Activated naive CD4-positive, alpha-beta T cell treated with anti-CD3 and anti-CD28 coated beads, Interleukin-2, amount 10 ng/mL, durations not matched to agents 7 days and 5 days (primary cell): Measurements from ENCODE around the gene ZMYM4.
"Not testable (repeated sequence)": the region's sequence is repeated elsewhere in the genome, so short reads cannot be mapped to it uniquely, and the experiment has no call there.

Source experiments
- CTCF ChIA-PET: fragments of 350-600 bp; sonication (Branson Sonifier 250); formaldehyde crosslinking; loops from one replicate; lab custom pipeline; 2021; ENCODE audit warnings: antibody characterized with exemption; lab: Charles Lee
- DNase-seq: peaks from one replicate; pipeline ENCODE4 v3.0.0-alpha.2; 2020
- H3K27ac Mint-ChIP-seq: one replicate; pipeline ENCODE4 v1.8.0; 2021; ENCODE audit warnings: mild to moderate bottlenecking, moderate library complexity, mixed read lengths
- H3K27me3 Mint-ChIP-seq: one replicate; pipeline ENCODE4 v1.8.0; 2021; ENCODE audit warnings: mild to moderate bottlenecking, mixed read lengths
- H3K36me3 Mint-ChIP-seq: one replicate; pipeline ENCODE4 v1.8.0; 2021; ENCODE audit warnings: mixed read lengths
- H3K4me1 Mint-ChIP-seq: one replicate; pipeline ENCODE4 v1.8.0; 2021; ENCODE audit warnings: mixed read lengths
- H3K4me3 Mint-ChIP-seq: one replicate; pipeline ENCODE4 v1.8.0; 2021; ENCODE audit warnings: mild to moderate bottlenecking, moderate library complexity, mixed read lengths
- H3K9me3 Mint-ChIP-seq: one replicate; pipeline ENCODE4 v1.8.0; 2021; ENCODE audit warnings: mixed read lengths

Gene ZMYM4

GRCh38 chr1:35449334-35450008 is 181.0 kb downstream of the ZMYM4 start:
- no peak for DNase-seq
- H3K4me1 Mint-ChIP-seq: peaks cover 23% of the 10 kb centered on the region
- H3K36me3 Mint-ChIP-seq: peaks cover 35% of the 10 kb centered on the region
- H3K4me3 Mint-ChIP-seq: no peak overlapping the region
- CTCF ChIA-PET: interaction anchor here (1.2 to 10.8 kb wide), 7 partner anchors 9 to 266 kb away, joined by 3 to 171 read pairs (median 29); partner anchors contain the start of genes KIAA0319L and NCDN
- no peak overlapping the region for H3K27ac Mint-ChIP-seq
- no peaks in the 10 kb centered on the region for H3K9me3 Mint-ChIP-seq
- no peaks in the 10 kb centered on the region for H3K27me3 Mint-ChIP-seq

GRCh38 chr1:35451125-35451528 is 182.6 kb downstream of the ZMYM4 start:
- H3K36me3 Mint-ChIP-seq: peaks cover 40% of the 10 kb centered on the region
- H3K4me3 Mint-ChIP-seq: no peak overlapping the region
- peaks cover 23% of the 10 kb centered on the region for H3K4me1 Mint-ChIP-seq
- peak overlapping the region; percentile 80 for H3K27ac Mint-ChIP-seq
- no peaks in the 10 kb centered on the region for H3K9me3 Mint-ChIP-seq
- DNase-seq: peak; percentile 87
- CTCF ChIA-PET: interaction anchor here (0.6 to 10.8 kb wide), 27 partner anchors 9 to 277 kb away, joined by 3 to 171 read pairs (median 6); partner anchors contain the start of genes KIAA0319L, NCDN and TFAP2E
- no peaks in the 10 kb centered on the region for H3K27me3 Mint-ChIP-seq

GRCh38 chr1:35452106-35452774 is 183.7 kb downstream of the ZMYM4 start:
- Mint-ChIP-seq H3K27me3 (no peaks in the 10 kb centered on the region), H3K9me3 (no peaks in the 10 kb centered on the region), H3K27ac (peak overlapping the region; percentile 82), H3K36me3 (peaks cover 43% of the 10 kb centered on the region), H3K4me3 (no peak overlapping the region), H3K4me1 (peaks cover 23% of the 10 kb centered on the region)
- CTCF ChIA-PET: interaction anchor here (0.6 to 10.8 kb wide), 25 partner anchors 9 to 295 kb away, joined by 3 to 171 read pairs (median 6); partner anchors contain the start of genes KIAA0319L, NCDN and TFAP2E
- DNase-seq: no peak

- no peak for DNase-seq
- peaks cover 23% of the 10 kb centered on the region for H3K4me1 Mint-ChIP-seq
- H3K27ac Mint-ChIP-seq: no peak overlapping the region
- H3K27me3 Mint-ChIP-seq: no peaks in the 10 kb centered on the region
- peaks cover 36% of the 10 kb centered on the region for H3K36me3 Mint-ChIP-seq
- CTCF ChIA-PET: interaction anchor here (1.0 to 10.8 kb wide), 11 partner anchors 13 to 274 kb away, joined by 3 to 171 read pairs (median 14); partner anchors contain the start of genes KIAA0319L and NCDN
- no peak overlapping the region for H3K4me3 Mint-ChIP-seq
- H3K9me3 Mint-ChIP-seq: no peaks in the 10 kb centered on the region
These were observed 184.5 kb downstream of the ZMYM4 start for GRCh38 chr1:35453031-35453430.

- Mint-ChIP-seq H3K9me3 (no peaks in the 10 kb centered on the region), H3K27me3 (no peaks in the 10 kb centered on the region), H3K27ac (no peak overlapping the region), H3K4me3 (no peak overlapping the region), H3K4me1 (peaks cover 23% of the 10 kb centered on the region), H3K36me3 (peaks cover 36% of the 10 kb centered on the region)
- no peak for DNase-seq
- CTCF ChIA-PET: interaction anchor here (1.0 to 10.8 kb wide), 6 partner anchors 9 to 261 kb away, joined by 3 to 171 read pairs (median 8); no protein-coding TSS in a partner anchor
These were observed 185.7 kb downstream of the ZMYM4 start for GRCh38 chr1:35454176-35454575.

GRCh38 chr1:35454616-35455015 is 186.1 kb downstream of the ZMYM4 start:
- H3K4me1 Mint-ChIP-seq: peaks cover 23% of the 10 kb centered on the region
- no peak overlapping the region for H3K4me3 Mint-ChIP-seq
- H3K27me3 Mint-ChIP-seq: no peaks in the 10 kb centered on the region
- peak overlapping the region; percentile 37 for H3K27ac Mint-ChIP-seq
- CTCF ChIA-PET: interaction anchor here (0.7 to 10.8 kb wide), 9 partner anchors 9 to 339 kb away, joined by 3 to 171 read pairs (median 4); no protein-coding TSS in a partner anchor
- peaks cover 36% of the 10 kb centered on the region for H3K36me3 Mint-ChIP-seq
- no peak for DNase-seq
- no peaks in the 10 kb centered on the region for H3K9me3 Mint-ChIP-seq

GRCh38 chr1:35460796-35461195 is 192.3 kb downstream of the ZMYM4 start:
- peaks cover 2% of the 10 kb centered on the region for H3K4me1 Mint-ChIP-seq
- no peaks in the 10 kb centered on the region for H3K27me3 Mint-ChIP-seq
- CTCF ChIA-PET: no interaction called here
- no peak for DNase-seq
- no peak overlapping the region for H3K4me3 Mint-ChIP-seq
- H3K9me3 Mint-ChIP-seq: peaks cover 19% of the 10 kb centered on the region
- H3K36me3 Mint-ChIP-seq: peaks cover 56% of the 10 kb centered on the region
- no peak overlapping the region for H3K27ac Mint-ChIP-seq

- Mint-ChIP-seq H3K27ac (no peak overlapping the region), H3K27me3 (no peaks in the 10 kb centered on the region), H3K4me3 (no peak overlapping the region), H3K36me3 (peaks cover 57% of the 10 kb centered on the region), H3K9me3 (peaks cover 23% of the 10 kb centered on the region), H3K4me1 (peaks cover 2% of the 10 kb centered on the region)
- no peak for DNase-seq
- CTCF ChIA-PET: no interaction called here
These were observed 193.6 kb downstream of the ZMYM4 start for GRCh38 chr1:35461966-35462651.

GRCh38 chr1:35463232-35463631 is 194.7 kb downstream of the ZMYM4 start:
- Mint-ChIP-seq H3K36me3 (peaks cover 60% of the 10 kb centered on the region), H3K4me1 (peaks cover 2% of the 10 kb centered on the region), H3K27ac (no peak overlapping the region), H3K27me3 (no peaks in the 10 kb centered on the region), H3K4me3 (no peak overlapping the region), H3K9me3 (peaks cover 23% of the 10 kb centered on the region)
- CTCF ChIA-PET: interaction anchor here (0.6 kb wide), 1 partner anchor 259 kb away, joined by 3 read pairs; no protein-coding TSS in a partner anchor
- no peak for DNase-seq

GRCh38 chr1:35463749-35464148 is 195.2 kb downstream of the ZMYM4 start:
- H3K4me1 Mint-ChIP-seq, H3K27me3 Mint-ChIP-seq, CTCF ChIA-PET, H3K4me3 Mint-ChIP-seq, H3K27ac Mint-ChIP-seq, DNase-seq: not testable (repeated sequence)
- peaks cover 23% of the 10 kb centered on the region for H3K9me3 Mint-ChIP-seq
- H3K36me3 Mint-ChIP-seq: peaks cover 61% of the 10 kb centered on the region

GRCh38 chr1:35466120-35466519 is 197.6 kb downstream of the ZMYM4 start:
- no peak overlapping the region for H3K27ac Mint-ChIP-seq
- H3K9me3 Mint-ChIP-seq: peaks cover 23% of the 10 kb centered on the region
- H3K36me3 Mint-ChIP-seq: peaks cover 69% of the 10 kb centered on the region
- H3K27me3 Mint-ChIP-seq: no peaks in the 10 kb centered on the region
- CTCF ChIA-PET: interaction anchor here (2.4 kb wide), 1 partner anchor 14 kb away, joined by 10 read pairs; no protein-coding TSS in a partner anchor
- H3K4me3 Mint-ChIP-seq: no peak overlapping the region
- DNase-seq: no peak
- H3K4me1 Mint-ChIP-seq: peaks cover 2% of the 10 kb centered on the region

- H3K4me1 Mint-ChIP-seq: peaks cover 2% of the 10 kb centered on the region
- CTCF ChIA-PET: interaction anchor here (1.1 to 1.9 kb wide), 2 partner anchors 17 to 35 kb away, joined by 3 to 4 read pairs; no protein-coding TSS in a partner anchor
- peaks cover 1% of the 10 kb centered on the region for H3K9me3 Mint-ChIP-seq
- H3K36me3 Mint-ChIP-seq: peaks cover 44% of the 10 kb centered on the region
- no peaks in the 10 kb centered on the region for H3K27me3 Mint-ChIP-seq
- DNase-seq: no peak
- H3K27ac Mint-ChIP-seq: no peak overlapping the region
- H3K4me3 Mint-ChIP-seq: no peak overlapping the region
These were observed 202.6 kb downstream of the ZMYM4 start for GRCh38 chr1:35470977-35471613.
